Left ventricle myocardium inferior (tissue), 1 donor: ENCODE data around the gene RGS9. TPM values are rescaled to one million over a fixed set of nuclear protein-coding genes. Genes with fewer than 3 reads are reported as not detected.

ENCODE experiments used
- DNase-seq: peaks from one replicate; pipeline ENCODE4 v3.0.0-alpha.2; 2020
- H3K27ac ChIP-seq: fragments of 200-600 bp; replicated peaks from 2 replicates; pipeline ENCODE4 v1.8.0; 2021
- H3K27me3 ChIP-seq: fragments of 200-600 bp; 2 replicates; pipeline ENCODE4 v1.8.0; 2021; ENCODE audit warnings: low read depth
- H3K36me3 ChIP-seq: fragments of 200-600 bp; 2 replicates; pipeline ENCODE4 v1.8.0; 2021
- H3K4me1 ChIP-seq: fragments of 200-600 bp; 2 replicates; pipeline ENCODE4 v1.8.0; 2021
- H3K4me3 ChIP-seq: fragments of 200-600 bp; 2 replicates; pipeline ENCODE4 v1.8.0; 2021; ENCODE audit warnings: mild to moderate bottlenecking, moderate library complexity
- H3K9me3 ChIP-seq: fragments of 200-600 bp; replicated peaks from 2 replicates; pipeline ENCODE4 v1.8.0; 2021
- intact Hi-C: fragments of 100-400 bp; cut with micrococcal nuclease; formaldehyde crosslinking; loops from one replicate; pipeline ENCODE4 v1.11.0; 2022
- total RNA-seq: library from RNA; stranded (reverse); fragmentation: NEBNext Ultra II Directional; extraction: Animal tissue kit (Norgen Biotek cat#: 25700); gene quantifications from one replicate; pipeline ENCODE4 v1.2.1, GENCODE V29; 2021
- TF ChIP-seq, protein P1 (sequence below): fragments of 200-600 bp; IDR thresholded peaks from 2 replicates; pipeline ENCODE4 v1.8.0; 2021; ENCODE audit warnings: antibody characterized with exemption, mild to moderate bottlenecking, borderline replicate concordance
- donor health status: DM: no; HTN: yes; CAD: no; lungs with severe emphysema.

Gene RGS9
- total RNA-seq, 1 donor from 2014 or later: 1.6 TPM

DNA sequence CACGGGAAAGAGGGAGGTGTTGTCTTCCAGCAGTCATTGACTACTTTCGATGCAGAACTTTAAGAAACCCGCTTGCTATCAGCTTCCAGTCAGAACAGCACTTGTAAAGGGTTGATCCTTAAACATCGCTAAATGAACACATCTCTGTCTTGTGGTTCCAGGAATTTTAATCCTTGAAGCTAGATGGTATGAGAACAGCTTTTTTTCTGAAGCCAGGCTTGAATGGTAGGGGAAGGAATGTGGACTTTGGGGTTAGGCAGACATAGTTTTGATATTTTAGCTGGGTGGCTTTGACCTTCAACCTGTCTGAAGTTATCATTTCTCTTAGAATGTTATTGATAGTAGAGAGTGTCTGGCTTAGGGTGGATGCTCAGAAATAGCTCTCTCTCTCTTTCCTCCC, 81.1 kb downstream of the RGS9 start:
- Histone ChIP-seq H3K4me1 (no peaks in the 10 kb centered on the region), H3K36me3 (no peaks in the 10 kb centered on the region), H3K4me3 (no peak overlapping the region), H3K9me3 (no peaks in the 10 kb centered on the region), H3K27ac (no peak overlapping the region), H3K27me3 (peaks cover 70% of the 10 kb centered on the region)
- TF ChIP-seq, protein P1, sequence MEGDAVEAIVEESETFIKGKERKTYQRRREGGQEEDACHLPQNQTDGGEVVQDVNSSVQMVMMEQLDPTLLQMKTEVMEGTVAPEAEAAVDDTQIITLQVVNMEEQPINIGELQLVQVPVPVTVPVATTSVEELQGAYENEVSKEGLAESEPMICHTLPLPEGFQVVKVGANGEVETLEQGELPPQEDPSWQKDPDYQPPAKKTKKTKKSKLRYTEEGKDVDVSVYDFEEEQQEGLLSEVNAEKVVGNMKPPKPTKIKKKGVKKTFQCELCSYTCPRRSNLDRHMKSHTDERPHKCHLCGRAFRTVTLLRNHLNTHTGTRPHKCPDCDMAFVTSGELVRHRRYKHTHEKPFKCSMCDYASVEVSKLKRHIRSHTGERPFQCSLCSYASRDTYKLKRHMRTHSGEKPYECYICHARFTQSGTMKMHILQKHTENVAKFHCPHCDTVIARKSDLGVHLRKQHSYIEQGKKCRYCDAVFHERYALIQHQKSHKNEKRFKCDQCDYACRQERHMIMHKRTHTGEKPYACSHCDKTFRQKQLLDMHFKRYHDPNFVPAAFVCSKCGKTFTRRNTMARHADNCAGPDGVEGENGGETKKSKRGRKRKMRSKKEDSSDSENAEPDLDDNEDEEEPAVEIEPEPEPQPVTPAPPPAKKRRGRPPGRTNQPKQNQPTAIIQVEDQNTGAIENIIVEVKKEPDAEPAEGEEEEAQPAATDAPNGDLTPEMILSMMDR: no peak
- intact Hi-C loops: no loop called here
- no peak for DNase-seq

GRCh38 chr17:65219124-65219523, 82.0 kb downstream of the RGS9 start:
- Histone ChIP-seq H3K4me3 (no peak overlapping the region), H3K36me3 (no peaks in the 10 kb centered on the region), H3K4me1 (no peaks in the 10 kb centered on the region), H3K27me3 (peaks cover 66% of the 10 kb centered on the region), H3K9me3 (no peaks in the 10 kb centered on the region), H3K27ac (no peak overlapping the region)
- no peak for DNase-seq
- intact Hi-C loops: no loop called here
- TF ChIP-seq, protein P1: peak; percentile 17

DNA sequence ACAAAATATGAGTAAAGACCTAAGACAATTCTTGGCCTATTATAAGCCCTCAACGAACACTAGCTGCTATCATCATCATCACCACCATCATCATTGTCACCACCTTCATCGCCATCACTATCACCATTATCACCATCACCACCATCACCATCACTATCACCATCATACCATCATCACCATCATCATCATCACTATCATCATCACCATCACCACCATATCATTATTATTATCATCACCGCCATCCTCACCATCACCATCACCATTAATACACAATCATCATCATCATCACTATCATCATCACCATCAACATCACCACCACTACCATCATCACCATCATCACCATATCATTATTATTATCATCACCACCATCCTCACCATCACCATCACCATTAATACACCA, 82.5 kb downstream of the RGS9 start:
- DNase-seq: no peak
- H3K9me3 ChIP-seq: no peaks in the 10 kb centered on the region
- H3K4me1 ChIP-seq: no peaks in the 10 kb centered on the region
- TF ChIP-seq, protein P1: no peak
- H3K4me3 ChIP-seq: no peak overlapping the region
- H3K27me3 ChIP-seq: peaks cover 65% of the 10 kb centered on the region
- H3K27ac ChIP-seq: no peak overlapping the region
- intact Hi-C loops: no loop called here
- H3K36me3 ChIP-seq: no peaks in the 10 kb centered on the region

DNA sequence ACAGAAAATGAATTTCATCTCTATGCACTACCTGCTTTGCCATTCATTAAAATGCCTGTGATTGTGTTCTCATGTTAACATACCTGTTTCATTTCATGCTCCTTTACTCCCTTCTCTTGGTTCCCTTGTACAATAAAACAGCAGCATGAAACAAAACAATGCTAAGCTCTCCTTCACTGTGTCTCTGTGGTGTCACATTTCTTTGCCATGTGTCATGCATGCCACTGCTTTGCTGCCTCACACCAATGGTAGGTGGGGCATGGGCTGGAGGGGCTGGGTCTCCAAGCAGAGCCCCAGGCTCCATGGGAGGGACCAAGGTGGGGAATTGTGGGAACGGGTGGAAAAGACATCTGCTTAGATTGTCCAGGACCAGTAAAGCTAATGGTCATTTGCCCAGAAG, 83.6 kb downstream of the RGS9 start:
- intact Hi-C loops: no loop called here
- H3K4me3 ChIP-seq: no peak overlapping the region
- no peak for DNase-seq
- H3K9me3 ChIP-seq: no peaks in the 10 kb centered on the region
- TF ChIP-seq, protein P1: no peak
- H3K27me3 ChIP-seq: peaks cover 65% of the 10 kb centered on the region
- H3K4me1 ChIP-seq: no peaks in the 10 kb centered on the region
- H3K36me3 ChIP-seq: no peaks in the 10 kb centered on the region
- H3K27ac ChIP-seq: no peak overlapping the region

- no peaks in the 10 kb centered on the region for H3K9me3 ChIP-seq
- H3K27me3 ChIP-seq: peaks cover 65% of the 10 kb centered on the region
- TF ChIP-seq, protein P1: no peak
- intact Hi-C loops: no loop called here
- no peak for DNase-seq
- no peaks in the 10 kb centered on the region for H3K36me3 ChIP-seq
- no peak overlapping the region for H3K27ac ChIP-seq
- no peaks in the 10 kb centered on the region for H3K4me1 ChIP-seq
- H3K4me3 ChIP-seq: no peak overlapping the region
Measured at GRCh38 chr17:65222214-65222738, 85.1 kb downstream of the RGS9 start.
